ENCODE data around the gene CTNNA1.

- TF ChIP-seq EP300 (IDR thresholded peaks at IDR 0.05; ENCODE audit: borderline replicate concordance in 1 of 2, low read depth in 2 of 2, low read length in 2 of 2) (no peak), RBBP5 (IDR thresholded peaks at IDR 0.05; ENCODE audit: borderline replicate concordance, low read depth, low read length) (no peak), SUZ12 (IDR thresholded peaks at IDR 0.05; ENCODE audit: low read length) (no peak)
Measured at GRCh38 chr5:138820695-138821094, 67.5 kb downstream of the CTNNA1 start.
